ENCODE data around the gene KY. TPM values are rescaled to one million over a fixed set of nuclear protein-coding genes. Genes with fewer than 3 reads are reported as not detected.
A peak's percentile ranks its signal among the peaks of the same experiment; 100 is the strongest.

The KY gene
- total RNA-seq, 3 donors from 2014 or later: 0.14 to 3.7 (median 0.14) TPM

GRCh38 chr3:134677987-134678308, 27.1 kb upstream of the KY start:
- no peak overlapping the region for H3K4me3 ChIP-seq
- ATAC-seq (no peak), DNase-seq (no peak)
- no peaks in the 10 kb centered on the region for H3K4me1 ChIP-seq (ENCODE audit: low read depth)
- H3K9me3 ChIP-seq: no peaks in the 10 kb centered on the region
- H3K36me3 ChIP-seq (ENCODE audit: low read depth): no peaks in the 10 kb centered on the region
- no peak for TF ChIP-seq CTCF (IDR thresholded peaks at IDR 0.05)
- intact Hi-C loops (cut with DNase I, micrococcal nuclease): no loop called here

- peak; percentile 33 for TF ChIP-seq CTCF (IDR thresholded peaks at IDR 0.05)
- ATAC-seq (peak; percentile 66), DNase-seq (peak in 2 of 3 donors; percentile 14 to 30)
- Histone ChIP-seq H3K4me3 (no peak overlapping the region), H3K4me1 (ENCODE audit: low read depth) (no peaks in the 10 kb centered on the region), H3K9me3 (no peaks in the 10 kb centered on the region), H3K36me3 (ENCODE audit: low read depth) (no peaks in the 10 kb centered on the region)
- intact Hi-C loops (cut with DNase I, micrococcal nuclease): no loop called here
Measured at GRCh38 chr3:134677196-134677986, 26.6 kb upstream of the KY start.

- ATAC-seq: no peak
- intact Hi-C loops (cut with DNase I, micrococcal nuclease): no loop called here
Measured at GRCh38 chr3:134675726-134676256, 25.0 kb upstream of the KY start.

GRCh38 chr3:134672571-134672970, 21.7 kb upstream of the KY start:
- H3K4me1 ChIP-seq (ENCODE audit: low read depth): no peaks in the 10 kb centered on the region
- no peak overlapping the region for H3K4me3 ChIP-seq
- no peaks in the 10 kb centered on the region for H3K36me3 ChIP-seq (ENCODE audit: low read depth)
- no peak for DNase-seq
- no peaks in the 10 kb centered on the region for H3K9me3 ChIP-seq
- ATAC-seq: no peak
- TF ChIP-seq CTCF (IDR thresholded peaks at IDR 0.05): no peak
- intact Hi-C loops (cut with DNase I, micrococcal nuclease): no loop called here

More at GRCh38 chr3:134675726-134676256, 25.0 kb upstream of the KY start:
- Histone ChIP-seq H3K36me3 (ENCODE audit: low read depth) (no peaks in the 10 kb centered on the region), H3K9me3 (no peaks in the 10 kb centered on the region), H3K4me3 (no peak overlapping the region), H3K4me1 (ENCODE audit: low read depth) (no peaks in the 10 kb centered on the region)
- TF ChIP-seq CTCF (IDR thresholded peaks at IDR 0.05): no peak
- DNase-seq: no peak

- no peak for TF ChIP-seq CTCF (IDR thresholded peaks at IDR 0.05)
- intact Hi-C loops (cut with DNase I, micrococcal nuclease): no loop called here
- Histone ChIP-seq H3K9me3 (no peaks in the 10 kb centered on the region), H3K4me1 (ENCODE audit: low read depth) (no peaks in the 10 kb centered on the region), H3K4me3 (no peak overlapping the region), H3K36me3 (ENCODE audit: low read depth) (no peaks in the 10 kb centered on the region)
- DNase-seq: no peak
- no peak for ATAC-seq
Measured at GRCh38 chr3:134667956-134668355, 17.1 kb upstream of the KY start.
